ENCODE results near the gene HOXA9. TPM values are rescaled to one million over a fixed set of nuclear protein-coding genes. Genes with fewer than 3 reads are reported as not detected.

HOXA9 gene
- total RNA-seq, 1 experiment from 2014 or later: 45.8 TPM

DNA sequence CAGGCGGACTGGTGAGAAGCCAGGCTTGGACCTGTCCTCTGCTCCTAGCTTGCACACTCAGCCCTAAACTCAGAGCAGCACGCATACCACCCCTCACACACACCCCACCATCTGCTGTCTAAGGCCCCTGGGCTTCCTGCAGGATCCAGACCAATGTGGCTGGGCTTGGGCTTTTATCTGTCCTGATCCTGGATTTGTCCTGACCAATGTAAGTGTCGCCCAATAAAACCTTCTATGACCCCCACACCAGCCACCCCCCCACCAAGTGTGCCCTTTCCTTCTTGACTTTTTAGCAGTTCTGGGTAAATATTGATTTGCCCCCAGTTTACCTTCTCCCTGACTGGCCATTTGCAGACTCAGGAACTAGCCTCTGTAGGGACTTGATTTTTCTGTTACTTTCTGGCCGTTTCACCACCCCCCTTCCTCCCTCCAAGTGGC, 36.3 kb upstream of the HOXA9 start:
- DNase-seq (ENCODE audit: low read depth): no peak

DNA sequence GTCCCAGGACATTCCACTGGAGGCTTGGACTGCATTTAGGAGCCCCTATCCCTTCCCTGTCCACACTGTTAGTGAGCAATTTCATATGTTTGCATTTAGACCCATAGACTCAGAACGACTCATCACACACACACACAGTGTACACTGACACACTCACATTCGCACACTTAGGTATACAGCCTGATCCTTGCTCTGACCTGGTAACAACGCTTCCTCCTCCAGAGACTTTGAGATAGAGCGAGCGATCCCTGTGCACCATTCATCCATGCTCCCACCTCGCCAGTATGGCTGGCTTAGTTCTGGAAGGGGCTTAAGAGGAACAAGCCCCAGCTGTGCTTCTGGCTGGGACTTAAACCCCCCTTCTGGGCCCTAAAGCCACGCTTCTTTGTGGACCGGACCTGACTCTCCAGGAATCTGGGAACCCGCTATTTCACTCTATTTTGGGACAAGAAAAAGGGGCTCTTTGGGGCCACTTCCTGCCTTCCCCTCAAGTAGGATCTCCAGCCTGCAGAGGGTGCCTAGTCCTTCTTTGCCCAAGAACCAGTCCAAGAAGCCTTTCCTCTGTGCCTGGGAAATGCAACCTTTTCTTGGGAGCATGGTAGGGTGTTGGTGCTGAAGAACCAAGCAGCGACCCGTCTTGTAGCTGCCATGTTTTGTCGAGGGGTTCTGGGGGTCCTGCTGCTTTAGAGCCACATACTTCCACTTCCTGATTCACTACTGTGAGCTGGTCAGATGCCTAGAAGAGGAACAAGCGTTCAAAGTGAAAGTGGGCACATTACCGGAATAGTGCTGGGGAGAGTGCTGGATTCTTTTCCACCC, 35.6 kb upstream of the HOXA9 start:
- no peak for DNase-seq (ENCODE audit: low read depth)

DNA sequence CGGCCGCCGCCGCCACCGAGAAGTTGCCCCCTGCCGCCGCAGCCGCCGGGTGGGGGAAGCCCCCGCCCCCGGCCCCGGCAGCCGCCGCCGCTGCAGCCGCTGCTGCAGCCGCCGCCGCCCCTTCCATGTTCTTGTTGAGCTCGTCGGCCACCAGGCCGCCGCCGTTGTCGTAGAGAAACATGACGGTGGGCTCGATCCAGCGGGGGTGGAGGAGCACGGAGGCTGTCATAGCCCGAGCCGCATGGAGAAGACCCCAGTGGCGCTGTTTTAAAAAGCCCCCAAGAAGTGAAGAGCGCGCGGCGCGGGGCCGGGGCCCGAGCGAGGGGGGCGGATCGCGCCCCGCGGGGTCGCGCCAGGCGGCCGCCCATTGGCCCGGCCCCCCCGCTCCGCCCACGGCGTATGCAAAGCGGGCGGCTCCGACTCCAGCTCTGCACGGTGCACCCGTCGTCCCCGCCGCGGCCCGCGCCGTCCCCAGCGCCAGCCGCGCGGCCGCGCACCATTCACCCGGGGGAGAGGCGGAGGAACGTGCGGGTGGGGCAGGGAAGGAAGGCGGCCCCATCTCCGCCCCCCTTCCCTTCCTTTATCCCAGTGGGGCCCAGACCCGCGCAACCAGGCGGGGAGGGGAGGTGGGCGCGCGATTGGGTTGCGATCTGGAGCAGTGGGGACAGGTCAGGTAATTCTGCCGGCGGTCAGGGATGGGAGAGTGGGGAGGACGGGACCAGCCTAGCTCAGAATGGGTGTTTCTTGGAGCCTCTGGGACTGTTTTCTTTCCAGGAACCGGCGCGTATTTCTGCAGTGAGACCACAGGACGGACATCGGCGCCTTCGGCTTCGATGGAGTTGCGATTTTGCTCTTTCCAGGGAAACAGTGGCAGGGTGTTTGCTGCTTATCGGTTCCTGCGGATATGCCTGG, 34.8 kb upstream of the HOXA9 start, which contains the start of gene HOXA13:
Gene HOXA13 (minus strand): TSS at position 243 of the 912 bp plus-strand sequence. CDS start 14 bp downstream, at position 229.
- peak; percentile 70 for DNase-seq (ENCODE audit: low read depth)

DNA sequence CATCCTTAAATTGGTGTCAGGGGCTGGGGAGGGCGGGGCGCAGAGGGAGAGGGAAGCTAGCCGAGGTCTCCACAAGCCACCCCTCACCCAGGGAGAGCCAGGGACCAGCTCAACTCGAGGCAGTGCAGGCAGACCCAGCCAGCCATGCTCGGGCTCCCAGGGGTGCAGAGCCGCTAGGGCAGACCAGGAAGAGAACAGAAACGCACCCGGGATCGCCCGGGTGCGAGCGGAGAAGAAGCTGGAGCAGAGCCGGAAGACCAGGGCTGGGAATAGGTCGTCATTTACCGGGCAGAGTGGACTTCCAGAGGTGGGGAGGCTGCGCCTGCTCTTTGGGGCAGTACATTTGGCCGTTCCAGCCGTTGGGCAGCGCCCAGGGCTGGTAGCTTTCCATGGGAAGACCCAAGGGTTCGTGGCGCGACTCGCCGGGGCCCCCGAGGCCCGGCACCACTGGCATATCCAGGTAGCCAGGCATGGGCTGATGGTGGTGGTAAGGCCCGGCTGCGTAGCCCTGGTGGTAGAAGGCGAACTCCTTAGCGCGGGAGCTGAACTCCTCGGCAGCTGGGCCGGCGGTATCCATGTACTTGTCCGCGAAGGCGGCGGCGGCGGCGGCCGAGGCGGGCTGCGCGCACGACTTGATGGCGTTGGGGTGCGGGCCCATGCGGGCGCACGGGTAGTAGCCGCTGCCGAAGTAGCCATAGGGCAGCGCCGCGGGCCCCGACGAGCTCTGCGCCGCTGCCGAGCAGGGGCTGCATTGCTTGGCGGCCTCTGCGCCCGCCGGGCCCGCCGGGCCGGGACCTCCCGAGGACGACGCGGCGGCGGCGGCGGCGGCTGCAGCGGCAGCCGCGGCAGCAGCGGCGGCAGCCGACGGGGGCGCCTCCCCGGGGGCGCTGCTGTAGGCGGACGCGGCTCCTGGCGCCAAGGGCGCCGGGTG, 33.8 kb upstream of the HOXA9 start:
- DNase-seq (ENCODE audit: low read depth): peak; percentile 43

DNA sequence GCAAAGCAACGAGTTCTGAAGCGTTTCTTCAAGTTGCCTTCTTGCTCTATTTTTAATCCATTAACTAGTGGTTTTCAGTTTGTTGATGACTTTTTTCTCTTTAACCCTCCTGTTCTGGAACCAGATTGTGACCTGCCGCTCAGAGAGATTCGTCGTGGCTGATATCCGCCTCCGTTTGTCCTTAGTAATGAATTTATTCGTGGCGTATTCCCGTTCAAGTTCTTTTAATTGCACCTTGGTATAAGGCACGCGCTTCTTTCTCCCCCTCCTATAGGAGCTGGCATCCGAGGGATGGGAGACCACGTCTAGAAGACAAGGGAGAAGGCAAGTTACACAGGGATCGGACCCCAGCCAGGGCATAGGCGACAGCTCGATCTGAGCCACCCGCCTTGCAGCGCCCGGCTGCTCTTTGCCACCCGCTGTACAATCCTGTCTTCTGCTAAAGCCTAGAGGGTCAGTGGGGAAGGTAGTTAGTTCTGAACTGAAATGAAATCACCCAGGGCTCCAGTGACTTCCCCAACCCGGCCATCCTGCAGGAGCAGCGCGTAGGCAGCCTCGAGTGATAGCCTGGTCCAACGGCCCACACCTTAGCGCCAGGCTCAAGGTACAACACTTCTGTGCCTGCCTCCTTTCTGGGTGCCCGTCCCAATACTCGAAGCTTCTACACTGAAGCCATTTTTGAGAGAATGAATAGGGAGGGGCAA, 33.0 kb upstream of the HOXA9 start:
- no peak for DNase-seq (ENCODE audit: low read depth)

DNA sequence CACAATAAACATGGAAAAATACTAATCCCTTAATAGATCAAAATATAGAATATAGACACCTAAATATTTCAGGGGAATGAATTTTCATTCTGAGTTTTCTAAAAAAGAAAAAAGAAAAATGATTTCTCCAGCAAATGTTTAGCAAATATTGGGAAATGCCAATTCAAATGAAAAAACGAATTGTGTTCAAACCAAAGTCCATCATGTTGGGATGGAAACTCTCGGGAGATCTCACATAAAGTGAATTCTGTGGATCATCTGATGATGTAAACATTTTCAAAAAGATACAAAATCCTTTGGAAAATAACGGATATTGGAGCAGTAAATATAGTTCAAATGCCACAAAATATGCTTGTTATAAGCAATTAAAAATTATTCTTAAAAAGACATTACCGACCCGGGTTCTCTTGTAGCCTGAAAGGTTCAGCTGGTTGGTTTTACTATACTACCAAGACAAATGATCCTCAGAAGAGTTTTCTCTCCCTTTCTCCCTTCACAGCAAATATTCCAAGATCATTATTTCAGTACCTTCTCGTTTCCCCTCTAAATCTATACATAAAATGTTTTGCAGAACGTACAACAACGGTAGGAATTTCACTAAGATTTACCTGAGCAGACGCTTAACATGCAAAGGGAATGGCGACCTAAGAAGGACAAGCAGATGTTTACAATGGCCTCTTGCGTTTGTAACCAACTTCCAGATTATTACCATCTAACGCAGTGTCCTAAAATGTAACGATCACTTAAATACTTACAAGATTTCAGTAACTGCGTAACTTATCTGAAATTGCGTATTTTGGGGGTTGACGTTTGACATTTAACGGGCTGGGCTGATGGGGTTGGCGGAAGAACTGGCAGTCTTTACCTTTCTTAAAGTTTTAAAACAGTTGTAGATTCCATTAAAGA, 32.1 kb upstream of the HOXA9 start:
- DNase-seq (ENCODE audit: low read depth): no peak

DNA sequence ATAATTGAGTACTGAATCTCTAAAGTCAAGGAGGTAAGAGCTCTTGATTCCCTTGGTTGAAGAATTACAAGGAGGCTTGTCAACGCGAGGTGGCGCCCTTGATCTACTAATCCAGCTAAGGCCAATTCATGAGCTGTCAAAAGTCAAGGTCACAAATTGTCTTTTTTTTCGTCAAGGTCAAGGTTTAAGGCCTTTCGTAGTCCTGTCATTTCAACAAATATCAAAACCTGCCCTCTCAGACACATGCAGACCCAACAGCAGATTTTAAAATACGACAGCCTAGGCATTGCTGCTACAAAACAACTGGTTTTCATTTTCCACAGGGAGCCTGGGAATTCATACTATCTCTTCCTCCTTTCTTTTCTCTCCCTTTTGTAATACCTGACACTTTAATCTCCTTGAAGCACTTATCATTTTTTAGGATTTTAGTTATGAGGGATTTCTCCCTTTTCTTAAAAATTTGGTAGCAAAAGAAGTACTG, 31.0 kb upstream of the HOXA9 start:
- DNase-seq (ENCODE audit: low read depth): peak; percentile 46

DNA sequence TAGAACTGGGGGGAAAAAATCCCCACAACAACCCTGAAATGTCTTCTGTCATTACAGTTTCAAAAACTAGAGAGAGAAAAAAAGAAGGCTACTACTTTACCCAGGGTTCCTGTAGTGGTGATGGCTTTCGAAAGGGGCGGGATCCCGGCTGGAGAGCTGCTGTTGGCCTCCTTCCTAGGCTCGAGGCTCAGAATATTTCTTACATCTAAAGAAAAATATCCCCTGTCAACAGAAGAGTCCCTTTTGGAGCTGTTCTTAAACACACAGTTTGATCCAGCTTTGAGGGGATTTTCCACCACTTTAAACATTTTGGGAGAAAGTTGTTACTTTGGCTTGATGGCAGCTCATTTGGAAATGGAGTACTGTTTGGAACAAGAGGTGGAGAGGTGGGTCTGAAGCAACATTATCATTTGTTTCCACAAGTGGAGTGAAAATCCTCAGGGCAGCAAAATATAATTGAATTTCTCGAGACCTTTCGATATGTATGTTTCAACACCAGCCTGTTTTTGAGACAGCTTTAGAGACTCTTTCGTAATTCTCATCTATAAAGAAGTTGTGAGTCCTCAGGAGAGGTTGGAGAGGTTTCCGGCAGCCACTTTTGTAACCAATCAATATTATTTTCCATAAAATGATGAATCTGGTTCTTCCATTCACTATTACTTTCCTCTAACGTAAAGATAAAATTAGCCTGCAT, 29.5 kb upstream of the HOXA9 start:
- DNase-seq (ENCODE audit: low read depth): no peak

DNA sequence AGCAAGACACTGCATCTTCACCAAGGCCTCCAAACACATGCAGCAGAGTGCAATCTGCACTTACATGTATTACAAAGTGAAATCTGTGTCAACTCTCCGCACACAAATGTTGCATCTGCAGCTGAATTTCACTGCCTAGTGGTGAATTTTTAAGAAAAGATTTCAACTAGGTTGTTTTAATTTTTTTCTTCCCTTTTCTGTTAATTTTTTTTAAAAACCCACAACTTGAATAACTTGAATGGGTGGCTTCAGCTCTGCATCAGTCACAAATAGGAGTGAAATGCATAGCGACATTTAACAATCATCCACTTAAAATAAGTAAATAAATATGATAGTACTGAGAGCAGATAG, 28.6 kb upstream of the HOXA9 start:
- no peak for DNase-seq (ENCODE audit: low read depth)

DNA sequence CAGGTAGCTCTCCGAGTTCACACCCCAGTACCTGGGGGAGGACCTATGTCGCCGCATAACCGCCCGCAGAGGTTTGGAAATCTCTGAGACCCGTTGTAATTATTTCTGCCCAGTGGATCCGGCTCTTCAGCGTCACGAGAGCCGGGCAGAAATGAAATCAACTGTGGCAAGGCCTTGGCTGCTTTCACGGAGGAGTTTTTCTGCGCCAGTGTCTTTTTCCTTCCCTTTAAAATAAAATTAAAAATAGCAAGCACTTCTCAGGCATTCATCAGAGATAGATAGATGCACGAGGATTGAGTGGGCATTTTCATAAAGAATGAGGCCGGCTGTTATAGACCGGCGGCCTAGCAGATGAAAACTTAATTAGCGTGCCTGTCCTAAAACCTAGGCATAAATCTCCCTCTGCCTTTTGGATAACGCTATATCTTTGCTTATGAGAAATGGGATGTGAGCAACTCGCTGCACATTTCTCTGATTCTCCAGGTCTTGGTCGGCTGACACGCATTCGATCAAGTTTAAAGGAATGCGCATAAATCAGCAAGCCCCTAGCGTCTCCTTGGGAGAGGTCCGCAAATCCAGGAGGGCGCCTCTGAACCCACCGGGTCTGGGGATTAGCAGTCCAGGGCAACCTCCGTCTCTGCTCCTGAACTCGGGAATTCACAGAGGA, 28.1 kb upstream of the HOXA9 start:
- DNase-seq (ENCODE audit: low read depth): no peak

DNA sequence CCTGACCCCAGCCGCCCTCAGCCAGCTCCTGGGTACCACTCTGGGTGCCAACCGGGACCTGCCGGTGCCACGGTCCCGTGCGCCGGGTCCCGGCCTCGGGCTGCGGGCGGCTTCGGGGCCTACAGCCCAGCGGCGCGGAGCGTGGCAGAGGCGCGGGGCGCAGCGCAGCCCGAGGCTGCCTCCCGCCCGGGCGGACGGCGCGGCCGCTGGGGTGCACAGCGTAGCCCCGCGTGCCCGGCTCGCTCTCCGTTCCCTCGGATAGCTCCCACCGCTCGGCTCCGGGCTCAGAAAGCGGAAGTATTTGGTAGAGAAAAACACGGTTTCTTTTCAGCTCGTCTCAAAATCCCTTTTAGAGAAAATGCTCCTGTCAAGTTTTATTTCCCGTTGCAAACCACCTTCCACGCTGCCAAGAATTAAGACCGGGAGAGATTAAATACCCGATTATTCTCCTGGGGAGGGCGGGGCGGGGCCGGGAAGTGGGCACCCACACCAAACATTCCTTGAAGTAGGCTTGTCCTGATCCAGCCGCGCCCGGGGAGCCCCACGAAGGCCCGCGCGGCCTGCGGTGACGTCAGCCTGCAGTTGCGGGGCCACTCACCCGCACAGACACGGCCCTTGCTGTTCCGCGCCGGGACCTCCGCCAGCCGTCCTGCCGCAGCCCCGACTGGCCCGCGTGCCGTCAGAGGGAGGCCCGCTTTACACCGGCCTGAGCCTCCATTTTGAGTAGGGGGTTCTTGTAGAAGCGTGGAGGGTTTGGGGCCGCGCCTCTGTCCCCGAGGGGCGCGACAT, 27.4 kb upstream of the HOXA9 start:
- DNase-seq (ENCODE audit: low read depth): no peak

DNA sequence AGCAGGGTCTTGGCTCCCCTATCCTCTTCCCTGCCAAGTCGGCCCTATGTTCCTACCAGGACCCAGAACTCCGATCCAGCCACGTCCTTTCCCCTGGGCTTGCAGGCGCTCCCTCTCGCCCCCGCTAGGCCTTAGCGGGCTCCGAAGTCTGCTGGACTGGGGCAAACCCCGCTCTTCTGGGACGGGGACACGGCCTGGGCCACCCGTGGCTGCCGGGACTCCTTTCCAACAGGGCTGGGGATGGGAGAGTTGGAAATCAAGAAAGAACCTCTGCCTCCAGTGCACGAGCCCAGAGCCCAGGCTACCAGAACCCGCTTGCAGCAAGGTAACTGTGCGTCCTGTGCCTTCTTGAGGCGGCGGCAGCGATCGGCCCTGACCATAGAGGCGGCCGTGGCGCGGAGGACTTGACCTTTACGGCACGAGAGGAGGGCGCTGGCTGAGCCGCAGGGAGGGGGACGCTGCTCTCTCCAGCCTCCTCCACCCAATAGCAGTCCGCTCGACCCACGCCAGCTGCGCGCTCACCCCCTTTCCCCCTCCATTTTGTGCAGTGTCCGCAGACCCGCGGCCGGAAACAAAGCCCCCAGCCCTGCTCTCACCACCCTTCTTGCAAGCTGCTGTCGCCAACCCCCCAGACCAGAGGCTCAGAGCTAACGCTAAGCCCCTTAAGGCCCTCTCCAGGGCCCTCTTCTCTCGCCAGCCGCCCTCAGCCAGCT, 26.7 kb upstream of the HOXA9 start:
- DNase-seq (ENCODE audit: low read depth): no peak

DNA sequence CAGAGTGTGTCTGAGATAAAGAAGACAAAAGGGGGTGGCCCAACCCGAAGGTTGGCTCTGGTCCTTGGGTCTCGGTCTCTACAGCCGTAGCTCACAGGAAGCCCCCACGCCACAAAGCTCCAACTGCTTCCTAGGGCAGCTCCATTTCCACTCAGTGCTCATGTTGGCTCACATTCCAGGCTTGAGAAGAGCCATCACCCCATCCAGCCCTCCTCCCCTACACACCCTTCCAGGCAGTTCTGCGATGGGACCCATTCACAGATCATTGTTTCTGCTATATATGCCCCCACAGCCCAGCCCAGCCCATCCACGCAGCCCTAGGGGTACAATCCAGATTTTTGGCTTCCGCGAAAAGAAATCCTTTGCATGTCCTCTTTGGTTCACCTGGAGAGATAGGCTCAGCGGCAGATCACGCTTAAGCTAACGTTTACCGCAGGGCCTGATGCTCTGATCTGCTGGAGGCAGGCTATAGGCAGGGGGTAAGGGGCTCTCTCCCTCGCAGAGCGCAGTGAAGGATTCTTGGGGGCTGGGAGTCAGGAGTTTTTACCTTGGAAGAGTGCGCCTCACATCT, 25.9 kb upstream of the HOXA9 start:
- DNase-seq (ENCODE audit: low read depth): no peak

DNA sequence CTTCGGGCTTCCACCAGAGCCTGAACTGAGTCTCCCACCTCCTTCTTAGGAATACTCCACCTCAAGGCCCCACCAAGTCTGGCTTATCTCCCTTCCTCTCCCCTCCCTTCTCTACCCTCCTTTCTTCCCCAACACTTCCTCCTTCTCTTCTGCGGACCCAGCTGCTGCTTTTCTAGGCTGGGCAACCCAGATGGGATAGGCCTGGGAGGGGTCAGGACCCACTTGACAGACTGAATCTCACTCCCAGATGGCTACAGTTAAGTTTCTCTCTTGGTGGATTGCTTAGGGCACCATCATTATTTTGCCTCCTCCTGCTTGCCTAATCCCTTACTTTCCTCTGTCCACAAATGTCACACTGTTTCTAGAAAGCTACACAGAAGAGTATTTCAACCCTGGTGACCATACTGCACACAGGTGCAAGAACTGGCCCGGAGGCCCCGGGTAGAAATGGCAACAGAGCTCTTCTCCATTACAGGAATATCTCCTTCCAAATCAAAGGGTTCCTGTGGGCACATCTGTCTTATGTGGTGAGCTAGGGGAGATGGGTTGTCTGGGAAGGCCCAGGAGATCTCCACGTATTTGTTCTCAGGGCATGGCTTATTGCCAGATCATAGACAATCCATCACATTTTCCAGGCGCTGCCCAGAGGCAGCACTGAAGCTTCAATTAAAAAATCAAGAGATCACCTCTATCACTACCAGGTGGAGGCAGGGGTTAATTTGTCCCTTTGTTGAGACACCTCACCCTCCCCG, 24.8 kb upstream of the HOXA9 start:
- no peak for DNase-seq (ENCODE audit: low read depth)

DNA sequence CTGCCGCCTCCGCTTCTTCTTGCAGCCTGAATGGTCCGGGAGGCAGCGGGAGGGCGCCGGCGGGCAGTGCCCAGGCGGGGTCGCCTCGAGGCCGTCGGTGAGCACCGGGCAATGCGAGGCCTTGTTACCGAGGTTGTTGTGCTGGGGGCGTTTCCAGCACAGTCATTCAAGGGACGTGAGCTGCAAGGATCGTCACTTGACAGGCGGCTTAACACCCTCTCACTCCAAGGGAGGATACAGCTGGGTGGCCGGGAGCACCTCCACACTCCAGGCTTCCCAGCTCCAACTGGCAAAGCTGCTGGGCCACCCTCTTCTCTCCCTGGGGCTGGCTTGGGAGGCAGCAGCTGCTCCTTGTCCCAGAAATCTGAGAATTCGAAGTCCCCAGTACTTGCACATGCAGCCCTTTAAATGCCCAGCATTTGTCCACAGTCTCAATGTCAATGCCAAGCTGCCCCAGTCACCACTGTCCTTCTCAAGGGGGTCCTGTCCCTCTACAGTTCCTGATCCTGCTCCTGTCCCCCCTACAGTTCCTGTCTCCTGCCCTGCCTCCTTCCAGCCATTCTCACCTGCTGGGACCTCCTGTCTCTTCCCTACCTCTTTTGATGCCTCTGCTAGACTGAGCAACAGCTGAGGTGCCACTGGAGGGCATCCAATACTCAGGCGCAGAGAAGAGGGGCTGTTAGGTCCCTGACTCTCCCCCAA, 24.1 kb upstream of the HOXA9 start:
- no peak for DNase-seq (ENCODE audit: low read depth)

Data from HT1080 (cell line).